PFSK-1 (cell line): Measurements from ENCODE around the gene OSBPL8.

Experiments used
- POLR2AphosphoS5 ChIP-seq: IDR thresholded peaks from 2 replicates; pipeline ENCODE4 v1.6.1; 2012; ENCODE audit warnings: low read depth, mild to moderate bottlenecking, control low read depth, low read length, moderate library complexity
- REST ChIP-seq, 2 experiments: IDR thresholded peaks; 2 replicates each; pipeline versions ENCODE4 v1.6.1 to v1.8.0; 2011 to 2012; ENCODE audit warnings: low read depth in 2 of 2, low read length in 2 of 2, control low read depth in 1 of 2, inconsistent platforms in 1 of 2, mild to moderate bottlenecking in 1 of 2, moderate library complexity in 1 of 2; ENCODE audit not compliant: insufficient read depth in 1 of 2
- SIN3A ChIP-seq: IDR thresholded peaks from 2 replicates; pipeline ENCODE4 v1.6.1; 2012; ENCODE audit warnings: mild to moderate bottlenecking, low read length, moderate library complexity, borderline replicate concordance; ENCODE audit not compliant: insufficient read depth
- TAF1 ChIP-seq: IDR thresholded peaks from 2 replicates; pipeline ENCODE4 v1.6.1; 2012; ENCODE audit warnings: low read length, control low read depth, borderline replicate concordance; ENCODE audit not compliant: insufficient read depth

DNA sequence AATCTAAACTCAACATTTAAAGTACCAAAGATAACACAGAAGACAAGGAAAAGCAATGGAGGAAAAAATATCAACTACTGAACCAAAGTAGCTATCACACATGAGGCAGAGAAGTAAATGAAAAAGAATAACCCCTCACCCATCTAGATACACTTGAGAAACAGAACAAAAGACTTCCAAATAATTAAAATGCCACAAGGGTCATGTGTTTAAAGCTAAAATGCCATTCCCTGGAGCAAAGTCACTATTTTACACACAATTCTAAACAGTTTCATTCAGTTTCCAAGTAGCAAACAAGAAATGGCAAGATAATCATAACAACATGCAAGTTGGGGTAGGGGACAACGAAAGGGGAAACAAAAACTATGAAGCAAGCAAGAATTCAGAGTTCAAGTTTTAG is 12.0 kb downstream of the OSBPL8 start:
- no peak for TF ChIP-seq POLR2AphosphoS5
- no peak for TF ChIP-seq TAF1
- TF ChIP-seq REST (IDR thresholded peaks at IDR 0.05; ENCODE audit: insufficient read depth in 1 of 2, low read depth in 2 of 2, low read length in 2 of 2): no peak
- no peak for TF ChIP-seq SIN3A
